Bronchial epithelial cell (primary cell): Measurements from ENCODE around the gene FRMD4A. TPM values are rescaled to one million over a fixed set of nuclear protein-coding genes. Genes with fewer than 3 reads are reported as not detected.

ENCODE experiments used
- DNase-seq: peaks from one replicate; pipeline ENCODE4 v3.0.0-alpha.2; 2010; ENCODE audit warnings: low read depth
- FAIRE-seq: peaks from 2 replicates; lab custom pipeline; 2011; peaks lifted over from hg19 to GRCh38; lab: Jason Lieb, UNC
- H3K27me3 ChIP-seq: 2 replicates; pipeline ENCODE4 v1.5.1; 2011; ENCODE audit warnings: low read length; ENCODE audit not compliant: control insufficient read depth, insufficient read depth
- H3K36me3 ChIP-seq: 2 replicates; pipeline ENCODE4 v1.5.1; 2011; ENCODE audit warnings: low read length; ENCODE audit not compliant: control insufficient read depth, insufficient read depth
- H3K4me3 ChIP-seq: 2 replicates; pipeline ENCODE4 v1.5.1; 2011; ENCODE audit warnings: mild to moderate bottlenecking, low read depth, low read length, control low read depth
- CTCF ChIP-seq: IDR thresholded peaks from 2 replicates; pipeline ENCODE4 v1.5.1; 2011; ENCODE audit warnings: mild to moderate bottlenecking, moderate library complexity, low read length, control low read depth, inconsistent platforms; ENCODE audit not compliant: insufficient read depth, severe bottlenecking
- total RNA-seq: library from RNA; depleted of rRNA; stranded (reverse); fragments of >200 nt; gene quantifications from 2 replicates; pipeline ENCODE4 v1.2.1, GENCODE V29; 2014

The FRMD4A gene
- total RNA-seq, 1 donor from 2014 or later: 3.2 TPM

DNA sequence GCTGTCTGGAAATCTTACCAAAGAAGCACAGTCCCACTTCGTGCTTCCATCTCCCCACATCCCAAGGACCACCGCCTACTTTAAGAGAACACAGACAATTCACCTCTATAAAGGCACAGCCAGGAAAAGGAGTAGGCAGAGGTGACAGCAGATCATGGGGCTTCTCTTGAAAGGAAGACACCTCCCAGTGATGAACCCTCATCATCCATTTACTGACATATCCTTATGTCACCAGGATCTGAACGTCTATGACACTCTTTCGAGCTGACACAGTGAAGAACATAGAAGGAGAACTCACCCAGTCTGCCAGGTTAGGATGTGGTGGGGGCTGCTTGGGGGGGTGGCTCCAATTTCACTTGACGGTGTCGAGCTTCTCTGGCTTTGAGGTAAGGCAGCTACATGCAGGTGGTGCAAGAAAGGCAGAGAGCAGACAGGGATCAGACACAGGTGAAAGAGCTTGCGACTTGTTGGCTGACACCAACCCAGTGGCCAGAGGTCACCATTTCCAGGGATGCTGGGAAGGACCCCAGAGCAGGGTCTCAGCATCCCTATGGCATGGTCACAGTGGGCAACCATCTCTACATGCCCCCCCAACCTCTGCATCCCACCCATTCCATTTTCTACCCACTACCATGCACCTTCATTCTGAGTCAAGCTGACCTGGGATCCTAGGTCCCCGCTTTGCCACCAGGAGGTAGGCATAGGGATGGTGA is 676.5 kb downstream of the FRMD4A start:
- no peak for TF ChIP-seq CTCF
- Histone ChIP-seq H3K36me3 (peaks cover 7% of the 10 kb centered on the region), H3K27me3 (no peaks in the 10 kb centered on the region), H3K4me3 (no peak overlapping the region)
- DNase-seq (no peak), FAIRE-seq (no peak)

- Histone ChIP-seq H3K27me3 (no peaks in the 10 kb centered on the region), H3K36me3 (peaks cover 5% of the 10 kb centered on the region), H3K4me3 (no peak overlapping the region)
- FAIRE-seq: peak; percentile 28
- TF ChIP-seq CTCF: no peak
- no peak for DNase-seq
These were observed 677.9 kb downstream of the FRMD4A start for GRCh38 chr10:13652860-13653259.

- Histone ChIP-seq H3K27me3 (no peaks in the 10 kb centered on the region), H3K36me3 (peaks cover 4% of the 10 kb centered on the region), H3K4me3 (no peak overlapping the region)
- DNase-seq (peak; percentile 66), FAIRE-seq (no peak)
- no peak for TF ChIP-seq CTCF
These were observed 678.6 kb downstream of the FRMD4A start for GRCh38 chr10:13651969-13652720.

DNA sequence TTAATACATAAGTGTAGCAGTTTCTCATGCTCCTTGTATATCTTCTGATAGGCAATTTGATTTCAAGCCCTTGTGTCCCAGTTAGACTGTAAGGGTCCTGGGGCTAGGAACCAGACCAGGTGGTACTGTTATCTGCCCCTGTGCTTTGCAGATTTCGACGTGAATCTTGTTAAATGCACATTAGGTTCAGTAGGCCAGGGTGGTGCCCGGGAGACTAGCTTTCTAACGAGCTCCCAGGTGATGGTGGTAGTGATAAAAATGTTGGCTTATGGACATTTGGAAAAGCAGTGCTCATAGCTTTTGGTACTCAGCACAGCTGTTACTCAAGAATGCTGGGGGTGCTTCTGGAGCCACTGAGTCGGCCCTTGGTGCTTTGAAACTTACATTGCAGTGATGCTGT is 679.8 kb downstream of the FRMD4A start:
- Histone ChIP-seq H3K4me3 (no peak overlapping the region), H3K27me3 (no peaks in the 10 kb centered on the region), H3K36me3 (peaks cover 8% of the 10 kb centered on the region)
- DNase-seq (no peak), FAIRE-seq (no peak)
- TF ChIP-seq CTCF: no peak

- DNase-seq: no peak
- TF ChIP-seq CTCF: no peak
- no peak overlapping the region for H3K4me3 ChIP-seq
- no peaks in the 10 kb centered on the region for H3K27me3 ChIP-seq
- no peak for FAIRE-seq
- peaks cover 8% of the 10 kb centered on the region for H3K36me3 ChIP-seq
These were observed 680.7 kb downstream of the FRMD4A start for GRCh38 chr10:13649844-13650520.
